GM18502 (cell line): ENCODE measurements around the gene CLCN6.

Experiments
- ATAC-seq: cut with Tn5 transposase; IDR thresholded peaks from one replicate; pipeline ENCODE4 v1.9.1; 2021; ENCODE audit warnings: mild to moderate bottlenecking; ENCODE audit not compliant: unreplicated experiment, poor library complexity

Gene CLCN6

GRCh38 chr1:11805422-11806306, at the start of gene CLCN6, which contains the start of gene MTHFR:
Gene CLCN6, plus strand, starts transcription at chr1:11806191. Its CDS starts 72 bp downstream, at chr1:11806263.
Gene MTHFR, minus strand, starts transcription at chr1:11805964. Its CDS starts 2,848 bp downstream, at chr1:11803116.
- ATAC-seq: peak; percentile 84

GRCh38 chr1:11757047-11757446, 48.9 kb upstream of the CLCN6 start:
- no peak for ATAC-seq

- no peak for ATAC-seq
Observed at GRCh38 chr1:11759791-11760190, 46.2 kb upstream of the CLCN6 start.

GRCh38 chr1:11761285-11761684, 44.7 kb upstream of the CLCN6 start:
- no peak for ATAC-seq

GRCh38 chr1:11761988-11762406, 44.0 kb upstream of the CLCN6 start, which contains the start of gene C1orf167:
Gene C1orf167, plus strand, starts transcription at chr1:11762193. Its CDS starts 2,208 bp downstream, at chr1:11764401.
- no peak for ATAC-seq

GRCh38 chr1:11764115-11764514, 41.9 kb upstream of the CLCN6 start:
- no peak for ATAC-seq

GRCh38 chr1:11764519-11764918, 41.5 kb upstream of the CLCN6 start:
- ATAC-seq: no peak

- ATAC-seq: no peak
Observed at GRCh38 chr1:11765661-11766428, 40.1 kb upstream of the CLCN6 start.

- no peak for ATAC-seq
Observed at GRCh38 chr1:11766429-11766776, 39.6 kb upstream of the CLCN6 start.

GRCh38 chr1:11767922-11768704, 37.9 kb upstream of the CLCN6 start:
- no peak for ATAC-seq

GRCh38 chr1:11768821-11769220, 37.2 kb upstream of the CLCN6 start:
- no peak for ATAC-seq

- no peak for ATAC-seq
Observed at GRCh38 chr1:11769274-11769673, 36.7 kb upstream of the CLCN6 start.

- no peak for ATAC-seq
Observed at GRCh38 chr1:11770011-11770410, 36.0 kb upstream of the CLCN6 start.

- no peak for ATAC-seq
Observed at GRCh38 chr1:11771481-11772043, 34.4 kb upstream of the CLCN6 start.

- no peak for ATAC-seq
Observed at GRCh38 chr1:11772458-11772857, 33.5 kb upstream of the CLCN6 start.

- no peak for ATAC-seq
Observed at GRCh38 chr1:11774753-11775152, 31.2 kb upstream of the CLCN6 start.

GRCh38 chr1:11777658-11778322, 28.2 kb upstream of the CLCN6 start:
- ATAC-seq: no peak

GRCh38 chr1:11778336-11778735, 27.7 kb upstream of the CLCN6 start:
- no peak for ATAC-seq

- no peak for ATAC-seq
Observed at GRCh38 chr1:11778844-11779623, 27.0 kb upstream of the CLCN6 start.
